Measurements from ENCODE around the gene PBX1.

PBX1 gene

GRCh38 chr1:164689672-164690511, 130.9 kb downstream of the PBX1 start:
- H3K27ac ChIP-seq, result no peak overlapping the region

DNA sequence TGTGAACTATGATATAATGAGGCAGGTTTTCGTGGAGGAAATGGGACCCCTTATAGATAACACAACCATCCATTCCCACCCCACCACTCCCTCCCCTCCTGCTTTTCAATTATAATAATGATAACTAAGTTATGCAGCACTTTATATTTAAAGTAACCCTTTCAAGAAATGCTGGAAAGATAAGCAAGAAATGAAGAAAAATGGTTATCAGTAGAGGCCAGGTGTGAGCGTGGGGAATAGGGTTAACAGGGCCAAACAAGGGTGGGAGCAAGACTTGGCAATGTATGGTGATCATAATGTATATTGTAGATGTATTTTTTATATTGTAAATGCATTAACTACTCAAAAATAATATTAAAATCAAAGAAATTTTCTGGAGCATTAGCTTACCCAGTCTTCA, 133.4 kb downstream of the PBX1 start:
- TF ChIP-seq, protein P1, sequence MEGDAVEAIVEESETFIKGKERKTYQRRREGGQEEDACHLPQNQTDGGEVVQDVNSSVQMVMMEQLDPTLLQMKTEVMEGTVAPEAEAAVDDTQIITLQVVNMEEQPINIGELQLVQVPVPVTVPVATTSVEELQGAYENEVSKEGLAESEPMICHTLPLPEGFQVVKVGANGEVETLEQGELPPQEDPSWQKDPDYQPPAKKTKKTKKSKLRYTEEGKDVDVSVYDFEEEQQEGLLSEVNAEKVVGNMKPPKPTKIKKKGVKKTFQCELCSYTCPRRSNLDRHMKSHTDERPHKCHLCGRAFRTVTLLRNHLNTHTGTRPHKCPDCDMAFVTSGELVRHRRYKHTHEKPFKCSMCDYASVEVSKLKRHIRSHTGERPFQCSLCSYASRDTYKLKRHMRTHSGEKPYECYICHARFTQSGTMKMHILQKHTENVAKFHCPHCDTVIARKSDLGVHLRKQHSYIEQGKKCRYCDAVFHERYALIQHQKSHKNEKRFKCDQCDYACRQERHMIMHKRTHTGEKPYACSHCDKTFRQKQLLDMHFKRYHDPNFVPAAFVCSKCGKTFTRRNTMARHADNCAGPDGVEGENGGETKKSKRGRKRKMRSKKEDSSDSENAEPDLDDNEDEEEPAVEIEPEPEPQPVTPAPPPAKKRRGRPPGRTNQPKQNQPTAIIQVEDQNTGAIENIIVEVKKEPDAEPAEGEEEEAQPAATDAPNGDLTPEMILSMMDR (conservative IDR thresholded peaks at IDR 0.05), result no peak
- no peak overlapping the region for H3K27ac ChIP-seq

More at GRCh38 chr1:164689672-164690511, 130.9 kb downstream of the PBX1 start:
- TF ChIP-seq, protein P1 (conservative IDR thresholded peaks at IDR 0.05), result no peak

GRCh38 chr1:164693564-164694359, 134.8 kb downstream of the PBX1 start:
- H3K27ac ChIP-seq, result no peak overlapping the region
- TF ChIP-seq, protein P1 (conservative IDR thresholded peaks at IDR 0.05), result no peak

- TF ChIP-seq, protein P1 (conservative IDR thresholded peaks at IDR 0.05), result no peak
- no peak overlapping the region for H3K27ac ChIP-seq
Observed at GRCh38 chr1:164694505-164694904, 135.5 kb downstream of the PBX1 start.

GRCh38 chr1:164695956-164696665, 137.1 kb downstream of the PBX1 start:
- H3K27ac ChIP-seq, result no peak overlapping the region
- TF ChIP-seq, protein P1 (conservative IDR thresholded peaks at IDR 0.05), result no peak

GRCh38 chr1:164699815-164700491, 141.0 kb downstream of the PBX1 start:
- TF ChIP-seq, protein P1 (conservative IDR thresholded peaks at IDR 0.05), result no peak
- no peak overlapping the region for H3K27ac ChIP-seq

Data from VCaP (cell line).